Anterior cingulate cortex (tissue), 58 donors: ENCODE results near the gene EVI5.
"Not testable (repeated sequence)": the region's sequence is repeated elsewhere in the genome, so short reads cannot be mapped to it uniquely, and the experiment has no call there.

Experiments used
- DNase-seq, 58 donors: peaks; one replicate each; lab custom pipeline; 2025; lab: John Stamatoyannopoulos, UW

The EVI5 gene

GRCh38 chr1:92754000-92754718 is 30.7 kb downstream of the EVI5 start:
- no peak for DNase-seq

DNA sequence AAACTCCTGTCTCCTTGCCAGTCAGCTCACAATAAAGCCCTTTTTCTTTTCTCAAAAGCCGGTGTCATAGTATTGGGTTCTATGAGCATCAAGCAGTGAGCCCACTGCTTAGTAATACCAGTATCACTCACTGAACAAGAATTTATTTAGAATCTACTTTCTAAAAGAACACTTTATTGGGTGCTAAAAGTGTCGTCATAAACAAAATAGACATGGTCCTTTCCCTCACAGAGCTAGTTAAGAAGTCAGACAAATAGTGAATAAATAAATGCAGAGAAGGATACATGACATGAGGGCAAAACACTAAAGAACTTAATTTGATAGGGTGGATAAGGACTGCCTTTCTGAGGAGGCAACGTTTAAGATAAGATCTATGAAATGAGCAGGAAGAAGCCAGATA is 32.2 kb downstream of the EVI5 start:
- no peak for DNase-seq

- peak in 19 of 58 donors; percentile 2 to 50 (median 26) for DNase-seq
Measured at GRCh38 chr1:92749024-92749634, 35.8 kb downstream of the EVI5 start.

DNA sequence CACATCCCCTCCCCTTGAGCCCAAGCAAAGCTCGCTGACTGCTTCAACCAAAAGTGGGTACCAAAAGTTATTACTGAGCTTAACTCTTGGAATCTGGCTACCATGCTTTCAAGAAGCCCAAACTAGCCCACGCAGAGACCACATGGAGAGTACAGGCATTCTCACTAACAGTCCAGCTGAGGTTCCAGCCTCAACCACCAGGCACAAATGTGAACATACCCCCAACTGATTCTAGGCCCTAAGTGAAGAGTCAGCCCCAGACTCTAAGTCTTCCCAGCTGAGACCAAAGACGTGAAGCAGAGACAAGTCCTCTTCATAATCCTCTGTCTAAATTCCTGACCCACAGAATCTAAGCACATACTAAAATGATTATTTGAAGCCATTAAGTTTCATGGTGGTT is 36.8 kb downstream of the EVI5 start:
- no peak for DNase-seq

DNA sequence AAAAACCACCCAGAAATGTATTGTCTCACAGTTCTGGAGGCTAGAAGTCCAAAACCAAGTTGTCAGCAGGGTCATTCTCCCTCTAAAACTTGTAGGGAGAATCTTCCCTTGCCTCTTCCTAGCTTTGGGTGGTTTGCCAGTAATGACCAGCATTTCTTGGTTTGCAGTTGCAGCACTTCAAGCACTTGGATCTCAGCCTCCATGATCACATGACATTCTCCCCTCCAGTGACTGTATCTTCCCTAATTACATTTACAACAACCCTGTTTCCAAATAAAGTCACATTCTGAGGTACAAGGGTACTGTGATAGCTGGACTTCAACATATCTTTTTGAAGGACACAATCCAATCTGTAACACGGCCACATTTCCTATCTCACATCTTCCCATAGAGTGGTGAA is 37.2 kb downstream of the EVI5 start:
- no peak for DNase-seq

GRCh38 chr1:92746255-92746654 is 38.7 kb downstream of the EVI5 start:
- DNase-seq, result not testable (repeated sequence)

DNA sequence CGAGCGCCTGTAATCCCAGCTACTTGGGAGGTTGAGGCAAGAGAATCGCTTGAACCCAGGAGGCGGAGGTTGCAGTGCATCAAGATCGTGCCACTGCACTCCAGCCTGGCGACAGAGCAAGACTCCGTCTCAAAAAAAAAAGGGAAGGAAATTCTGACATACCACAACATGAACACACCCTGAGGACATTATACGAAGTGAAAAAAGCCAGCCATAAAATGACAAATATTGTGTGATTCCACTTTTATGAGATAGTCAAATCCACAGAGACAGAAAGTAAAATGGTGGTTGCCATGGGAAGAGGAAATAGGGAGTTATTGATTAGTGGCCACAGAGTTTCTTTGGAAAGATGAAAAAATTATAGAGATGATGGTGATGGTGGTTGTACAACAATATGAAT is 41.7 kb downstream of the EVI5 start:
- DNase-seq, result no peak

DNA sequence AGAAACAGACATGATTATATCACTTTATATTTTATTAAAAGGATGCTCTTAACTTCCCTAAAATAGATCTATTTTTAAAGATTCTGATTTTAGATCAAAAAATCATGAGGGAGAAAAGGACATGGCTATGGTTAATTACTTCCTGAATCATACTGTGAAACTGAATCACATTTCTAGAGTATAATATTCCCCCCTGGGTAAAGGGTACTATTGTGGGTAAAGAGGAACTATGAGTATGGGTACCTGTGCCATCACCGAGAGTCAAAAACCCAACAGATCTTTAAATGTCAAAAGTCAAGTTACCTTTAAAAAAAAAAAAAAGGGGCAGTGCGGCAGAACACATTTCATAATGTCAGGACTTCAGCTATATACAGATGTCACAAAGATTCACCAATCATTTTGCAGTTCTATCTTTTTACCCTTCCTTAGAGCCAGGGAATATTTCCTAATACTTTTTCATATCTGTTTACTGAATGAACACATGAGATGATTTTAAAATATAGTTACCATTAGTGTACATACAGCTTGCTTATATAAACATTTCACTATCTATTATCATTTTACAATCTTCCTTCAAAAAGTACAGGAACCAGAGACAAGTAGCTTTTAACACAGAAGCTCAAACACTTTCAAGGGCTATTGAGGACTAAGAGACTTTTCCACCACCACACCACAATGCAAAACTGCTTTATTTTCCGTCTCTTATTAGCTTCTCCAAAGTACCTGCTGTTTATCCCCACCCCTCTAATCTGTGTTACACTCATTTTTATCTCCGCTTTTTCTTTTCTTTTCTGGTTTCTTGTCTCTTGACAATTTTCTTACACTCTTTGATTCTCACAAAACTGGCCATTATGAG is 45.0 kb downstream of the EVI5 start:
- DNase-seq, result no peak

GRCh38 chr1:92736395-92736794 is 48.5 kb downstream of the EVI5 start:
- no peak for DNase-seq

GRCh38 chr1:92730476-92730875 is 54.4 kb downstream of the EVI5 start:
- no peak for DNase-seq

DNA sequence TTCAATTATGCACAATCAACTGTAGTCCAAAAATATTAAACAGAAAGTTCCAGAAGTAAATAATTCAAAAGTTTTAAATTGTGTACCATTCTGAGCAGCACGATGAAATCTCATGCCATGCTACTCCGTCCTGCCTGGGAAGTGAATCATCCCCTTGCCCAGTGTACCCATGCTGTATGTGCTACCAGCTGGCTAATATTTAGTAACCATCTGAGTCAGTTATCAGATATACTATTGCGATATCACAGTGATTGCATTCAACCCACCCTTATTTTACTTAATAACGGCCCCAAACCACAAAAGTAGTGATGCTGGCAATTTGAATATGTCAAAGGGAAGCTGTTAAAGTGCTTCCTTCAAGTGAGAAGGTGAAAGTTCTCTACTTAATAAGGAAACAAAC is 56.2 kb downstream of the EVI5 start:
- DNase-seq, result no peak

- DNase-seq, result not testable (repeated sequence)
Measured at GRCh38 chr1:92723713-92724112, 61.2 kb downstream of the EVI5 start.

- DNase-seq, result no peak
Measured at GRCh38 chr1:92721886-92722285, 63.0 kb downstream of the EVI5 start.

DNA sequence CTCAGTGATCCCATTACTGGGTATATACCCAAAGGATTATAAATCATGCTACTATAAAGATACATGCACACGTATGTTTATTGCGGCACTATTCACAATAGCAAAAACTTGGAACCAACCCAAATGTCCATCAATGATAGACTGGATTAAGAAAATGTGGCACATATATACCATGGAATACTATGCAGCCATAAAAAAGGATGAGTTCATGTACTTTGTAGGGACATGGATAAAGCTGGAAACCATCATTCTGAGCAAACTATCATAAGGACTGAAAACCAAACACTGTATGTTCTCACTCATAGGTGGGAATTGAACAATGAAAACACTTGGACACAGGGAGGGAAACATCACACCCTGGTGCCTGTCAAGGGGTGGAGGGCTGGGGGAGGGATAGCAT is 63.8 kb downstream of the EVI5 start:
- not testable (repeated sequence) for DNase-seq

GRCh38 chr1:92715476-92715951 is 69.4 kb downstream of the EVI5 start:
- not testable (repeated sequence) for DNase-seq

DNA sequence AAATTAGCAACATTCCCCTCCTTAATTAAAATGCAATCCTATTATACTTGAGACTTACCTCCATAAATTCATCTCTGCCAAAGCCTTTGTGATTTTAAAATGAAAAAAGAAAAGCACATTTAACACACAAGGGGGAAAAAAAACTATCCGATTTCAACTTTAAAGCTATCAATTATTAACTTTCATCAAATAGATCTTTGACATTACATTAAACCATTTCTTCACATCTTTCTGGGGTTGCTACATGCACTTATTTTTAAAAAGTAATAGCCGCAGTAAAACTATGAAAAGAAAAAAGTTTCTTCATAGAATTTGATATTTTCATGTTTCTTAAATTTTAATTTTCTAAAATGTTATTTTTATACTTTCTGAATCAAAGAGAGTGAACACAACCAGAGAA is 71.0 kb downstream of the EVI5 start:
- no peak for DNase-seq

GRCh38 chr1:92711473-92712165 is 73.3 kb downstream of the EVI5 start:
- DNase-seq, result no peak

- DNase-seq, result no peak
Measured at GRCh38 chr1:92709738-92710137, 75.2 kb downstream of the EVI5 start.

GRCh38 chr1:92708368-92708950 is 76.4 kb downstream of the EVI5 start:
- no peak for DNase-seq

GRCh38 chr1:92707709-92708108 is 77.2 kb downstream of the EVI5 start:
- DNase-seq, result no peak
